ENCODE results near the gene ADRA2B.

GRCh38 chr2:96145848-96146152 lies 29.4 kb upstream of the ADRA2B start:
- TF ChIP-seq CTCF (IDR thresholded peaks at IDR 0.05) (no peak), POLR2A (IDR thresholded peaks at IDR 0.05) (no peak)

All from body of pancreas (tissue), 4 donors.